HepG2 (cell line): Measurements from ENCODE around the gene ZNF175. TPM values are rescaled to one million over a fixed set of nuclear protein-coding genes. Genes with fewer than 3 reads are reported as not detected.

Experiments
- BRD4 ChIP-seq: sonication (generic); formaldehyde crosslinking; IDR thresholded peaks from 2 replicates; pipeline ENCODE4 v1.4.0; 2020; ENCODE audit warnings: missing genetic modification reagents
- DDIT3 ChIP-seq: sonication (generic); formaldehyde crosslinking; IDR thresholded peaks from 2 replicates; pipeline ENCODE4 v1.4.0; 2020; ENCODE audit warnings: mild to moderate bottlenecking, missing genetic modification reagents
- DZIP1 ChIP-seq: sonication (generic); formaldehyde crosslinking; IDR thresholded peaks from 2 replicates; pipeline ENCODE4 v1.5.0; 2020; ENCODE audit warnings: mild to moderate bottlenecking, missing genetic modification reagents
- HNRNPLL ChIP-seq: fragments of 200-400 bp; formaldehyde crosslinking; IDR thresholded peaks from 2 replicates; pipeline ENCODE4 v1.6.1; 2017; ENCODE audit warnings: mild to moderate bottlenecking, low read depth, low read length; ENCODE audit not compliant: poor library complexity, severe bottlenecking
- IRF9 ChIP-seq: sonication (generic); formaldehyde crosslinking; IDR thresholded peaks from 2 replicates; pipeline ENCODE4 v1.8.0; 2022; ENCODE audit warnings: missing genetic modification reagents, mild to moderate bottlenecking, borderline replicate concordance
- KDM5A ChIP-seq: fragments of 200-600 bp; sonication (generic); IDR thresholded peaks from 2 replicates; pipeline ENCODE4 v1.7.0; 2018; ENCODE audit warnings: antibody characterized with exemption, mild to moderate bottlenecking, low read length, borderline replicate concordance
- MLLT10 ChIP-seq: sonication (generic); formaldehyde crosslinking; IDR thresholded peaks from 2 replicates; pipeline ENCODE4 v1.4.0; 2020; ENCODE audit warnings: missing genetic modification reagents
- NR0B2 ChIP-seq: sonication (generic); formaldehyde crosslinking; IDR thresholded peaks from 2 replicates; pipeline ENCODE4 v1.4.0; 2020; ENCODE audit warnings: mild to moderate bottlenecking, missing genetic modification reagents
- NR2F6 ChIP-seq, 2 experiments: IDR thresholded peaks; 2 replicates each; pipeline ENCODE4 v1.6.1; 2016; ENCODE audit warnings: antibody characterized with exemption in 1 of 2, mild to moderate bottlenecking in 1 of 2
- RARA ChIP-seq: IDR thresholded peaks from 2 replicates; pipeline ENCODE4 v1.6.1; 2016; ENCODE audit warnings: missing genetic modification reagents, missing compliant biosample characterization
- SNAPC2 ChIP-seq: sonication (generic); formaldehyde crosslinking; IDR thresholded peaks from 2 replicates; pipeline ENCODE4 v1.8.1; 2022; ENCODE audit warnings: mild to moderate bottlenecking, missing genetic modification reagents
- TBX2 ChIP-seq: sonication (generic); formaldehyde crosslinking; IDR thresholded peaks from 2 replicates; pipeline ENCODE4 v1.5.0; 2020; ENCODE audit warnings: missing genetic modification reagents, mild to moderate bottlenecking, borderline replicate concordance
- TP53 ChIP-seq: sonication (generic); formaldehyde crosslinking; conservative IDR thresholded peaks from 2 replicates; pipeline ENCODE4 v1.4.0; 2020; ENCODE audit warnings: missing genetic modification reagents
- TSC22D2 ChIP-seq: sonication (generic); formaldehyde crosslinking; IDR thresholded peaks from 2 replicates; pipeline ENCODE4 v1.5.1; 2020; ENCODE audit warnings: missing genetic modification reagents, mild to moderate bottlenecking, borderline replicate concordance
- U2AF1 ChIP-seq: fragments of 200-400 bp; formaldehyde crosslinking; optimal IDR thresholded peaks from 2 replicates; pipeline ENCODE3; 2017; ENCODE audit warnings: mild to moderate bottlenecking, low read depth, low read length
- ZNF501 ChIP-seq: sonication (generic); formaldehyde crosslinking; IDR thresholded peaks from 2 replicates; pipeline ENCODE4 v1.5.1; 2020; ENCODE audit warnings: mild to moderate bottlenecking, moderate library complexity, missing genetic modification reagents
- ZNF549 ChIP-seq: sonication (generic); formaldehyde crosslinking; IDR thresholded peaks from 2 replicates; pipeline ENCODE4 v1.5.0; 2020; ENCODE audit warnings: missing genetic modification reagents
- ZSCAN30 ChIP-seq: sonication (generic); formaldehyde crosslinking; IDR thresholded peaks from 2 replicates; pipeline ENCODE4 v1.5.0; 2020; ENCODE audit warnings: mild to moderate bottlenecking, missing genetic modification reagents
- polyA plus RNA-seq, 8 experiments: library from polyadenylated mRNA; depleted of rRNA in 3 of 8; stranded (reverse) in 7 of 8; unstranded in 1 of 8; fragments of >200 nt; fragmentation: Illumina TruSeq in 4 of 8; extraction: Trizol in 4 of 8; gene quantifications; 2 replicates each; pipeline versions ENCODE4 v1.2.1 to v1.2.3, GENCODE V29; 2011 to 2016; ENCODE audit warnings: low read depth in 4 of 8, missing spikeins in 1 of 8, mixed read lengths in 1 of 8; ENCODE audit not compliant: insufficient read depth in 1 of 8
- total RNA-seq, 5 experiments: library from RNA; depleted of rRNA; stranded (reverse); fragments of >200 nt; fragmentation: Illumina TruSeq; extraction: Trizol; gene quantifications; 2 replicates each; pipeline ENCODE4 v1.2.3, GENCODE V29; 2016; ENCODE audit warnings: low read depth in 1 of 5
- TF ChIP-seq, protein P1 (sequence below): sonication (generic); formaldehyde crosslinking; conservative IDR thresholded peaks from 2 replicates; pipeline ENCODE4 v1.8.1; 2023; ENCODE audit warnings: missing genetic modification reagents
- TF ChIP-seq, protein P2 (sequence below): sonication (generic); formaldehyde crosslinking; conservative IDR thresholded peaks from 2 replicates; pipeline ENCODE4 v1.8.0; 2022; ENCODE audit warnings: missing genetic modification reagents
- TF ChIP-seq, protein P3 (sequence below): IDR thresholded peaks from 2 replicates; pipeline ENCODE4 v1.6.1; 2016; ENCODE audit warnings: low read depth, borderline replicate concordance

The ZNF175 gene
- total and polyA plus RNA-seq, 2 of the 13 experiments (the other 11 are each of a cell fraction or from before 2014, with no cell fraction given): 1.2 to 1.5 TPM

GRCh38 chr19:51552996-51553725, 17.9 kb upstream of the ZNF175 start (continued):
- TF ChIP-seq TP53 (CRISPR knock-in tag): peak; percentile 62; the same call in 1 of the 2 replicates
- TF ChIP-seq ZSCAN30 (CRISPR knock-in tag): no peak
- no peak for TF ChIP-seq DDIT3 (CRISPR knock-in tag)
- no peak for TF ChIP-seq ZNF549
- TF ChIP-seq KDM5A: no peak
- no peak for TF ChIP-seq SNAPC2
- TF ChIP-seq RARA: peak; percentile 66
- TF ChIP-seq TBX2 (CRISPR knock-in tag): no peak
- TF ChIP-seq, protein P1, sequence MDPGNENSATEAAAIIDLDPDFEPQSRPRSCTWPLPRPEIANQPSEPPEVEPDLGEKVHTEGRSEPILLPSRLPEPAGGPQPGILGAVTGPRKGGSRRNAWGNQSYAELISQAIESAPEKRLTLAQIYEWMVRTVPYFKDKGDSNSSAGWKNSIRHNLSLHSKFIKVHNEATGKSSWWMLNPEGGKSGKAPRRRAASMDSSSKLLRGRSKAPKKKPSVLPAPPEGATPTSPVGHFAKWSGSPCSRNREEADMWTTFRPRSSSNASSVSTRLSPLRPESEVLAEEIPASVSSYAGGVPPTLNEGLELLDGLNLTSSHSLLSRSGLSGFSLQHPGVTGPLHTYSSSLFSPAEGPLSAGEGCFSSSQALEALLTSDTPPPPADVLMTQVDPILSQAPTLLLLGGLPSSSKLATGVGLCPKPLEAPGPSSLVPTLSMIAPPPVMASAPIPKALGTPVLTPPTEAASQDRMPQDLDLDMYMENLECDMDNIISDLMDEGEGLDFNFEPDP (CRISPR knock-in tag): no peak
- TF ChIP-seq HNRNPLL: no peak
- TF ChIP-seq DZIP1 (CRISPR knock-in tag): no peak
- TF ChIP-seq BRD4 (CRISPR knock-in tag): no peak
- no peak for TF ChIP-seq NR2F6 (IDR thresholded peaks at IDR 0.05)
- TF ChIP-seq NR2F6 (CRISPR knock-in tag; IDR thresholded peaks at IDR 0.05): 0 out of 2 replicates have a peak, but pooled peaks have one; percentile 22
- 0 out of 2 replicates have a peak, but pooled peaks have one; percentile 28 for TF ChIP-seq NR0B2 (CRISPR knock-in tag)
- TF ChIP-seq, protein P2, sequence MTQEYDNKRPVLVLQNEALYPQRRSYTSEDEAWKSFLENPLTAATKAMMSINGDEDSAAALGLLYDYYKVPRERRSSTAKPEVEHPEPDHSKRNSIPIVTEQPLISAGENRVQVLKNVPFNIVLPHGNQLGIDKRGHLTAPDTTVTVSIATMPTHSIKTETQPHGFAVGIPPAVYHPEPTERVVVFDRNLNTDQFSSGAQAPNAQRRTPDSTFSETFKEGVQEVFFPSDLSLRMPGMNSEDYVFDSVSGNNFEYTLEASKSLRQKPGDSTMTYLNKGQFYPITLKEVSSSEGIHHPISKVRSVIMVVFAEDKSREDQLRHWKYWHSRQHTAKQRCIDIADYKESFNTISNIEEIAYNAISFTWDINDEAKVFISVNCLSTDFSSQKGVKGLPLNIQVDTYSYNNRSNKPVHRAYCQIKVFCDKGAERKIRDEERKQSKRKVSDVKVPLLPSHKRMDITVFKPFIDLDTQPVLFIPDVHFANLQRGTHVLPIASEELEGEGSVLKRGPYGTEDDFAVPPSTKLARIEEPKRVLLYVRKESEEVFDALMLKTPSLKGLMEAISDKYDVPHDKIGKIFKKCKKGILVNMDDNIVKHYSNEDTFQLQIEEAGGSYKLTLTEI (CRISPR knock-in tag): no peak
- TF ChIP-seq, protein P3, sequence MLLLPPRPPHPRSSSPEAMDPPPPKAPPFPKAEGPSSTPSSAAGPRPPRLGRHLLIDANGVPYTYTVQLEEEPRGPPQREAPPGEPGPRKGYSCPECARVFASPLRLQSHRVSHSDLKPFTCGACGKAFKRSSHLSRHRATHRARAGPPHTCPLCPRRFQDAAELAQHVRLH (CRISPR knock-in tag): peak; percentile 74; the same call in 1 of the 2 replicates
- TF ChIP-seq ZNF501: no peak
- TF ChIP-seq TSC22D2 (CRISPR knock-in tag): peak; percentile 91
- TF ChIP-seq MLLT10 (CRISPR knock-in tag): no peak
- no peak for TF ChIP-seq U2AF1
- TF ChIP-seq IRF9: no peak
